NCI-H460 (cell line): ENCODE data around the gene LNX1. TPM values are rescaled to one million over a fixed set of nuclear protein-coding genes. Genes with fewer than 3 reads are reported as not detected.

Experiments used
- DNase-seq: peaks from one replicate; pipeline ENCODE4 v3.0.0-alpha.2; 2016; ENCODE audit warnings: low read depth; ENCODE audit errors: extremely low read depth
- total RNA-seq: library from RNA; depleted of rRNA; stranded (reverse); fragments of >200 nt; shearing (Covaris generic); gene quantifications from 2 replicates; pipeline ENCODE4 v1.2.3, GENCODE V29; 2014

LNX1 gene
- total RNA-seq, 1 experiment from 2014 or later, result not detected

DNA sequence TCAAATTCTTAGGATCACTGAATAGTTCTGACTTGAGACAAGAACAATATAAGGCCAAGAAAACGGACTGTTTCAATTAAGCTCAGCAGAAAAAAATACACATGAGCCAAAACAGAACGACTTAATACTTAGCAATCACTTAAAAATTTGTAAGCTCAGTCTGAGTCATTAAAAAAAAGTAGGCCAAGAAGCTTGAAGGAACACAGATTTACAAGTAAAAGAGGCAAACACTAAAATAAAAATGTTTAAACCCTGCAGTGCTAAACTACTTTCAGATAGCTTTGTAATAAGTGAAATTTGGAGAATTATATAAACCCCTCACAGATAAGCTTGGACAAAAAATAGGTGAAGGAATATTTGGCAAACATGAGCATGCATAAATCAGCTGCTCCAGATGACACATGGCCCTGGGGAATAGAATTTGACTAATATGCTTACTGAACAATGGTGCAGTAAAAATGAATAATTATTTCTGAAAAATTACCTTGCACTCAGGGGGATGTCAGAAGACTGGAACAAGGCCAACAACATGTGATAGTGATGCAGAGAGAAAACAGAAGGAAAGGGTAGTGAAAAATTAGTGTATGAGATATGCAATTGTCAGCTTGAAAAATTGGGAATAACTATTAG, 49.6 kb downstream of the LNX1 start:
- DNase-seq, result no peak

DNA sequence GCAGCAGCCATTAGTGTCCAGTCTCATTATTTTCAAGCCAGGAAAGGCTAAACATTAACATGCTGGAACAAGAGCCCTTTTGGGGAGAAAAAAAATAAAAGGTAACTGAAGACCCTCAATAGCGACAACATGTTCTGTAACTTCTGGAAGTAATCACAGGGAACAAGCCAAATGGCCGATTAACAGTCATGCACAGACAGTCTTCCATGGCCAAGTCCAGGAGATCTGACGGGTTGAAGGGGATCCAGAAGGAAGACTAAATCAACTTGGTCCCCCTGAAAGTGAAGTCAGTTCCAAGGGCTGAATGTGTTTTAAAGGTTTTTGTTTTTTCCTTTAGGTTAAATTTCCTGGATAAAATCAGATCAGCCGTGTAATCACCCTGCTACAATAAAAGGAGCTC, 52.5 kb downstream of the LNX1 start:
- DNase-seq, result no peak

DNA sequence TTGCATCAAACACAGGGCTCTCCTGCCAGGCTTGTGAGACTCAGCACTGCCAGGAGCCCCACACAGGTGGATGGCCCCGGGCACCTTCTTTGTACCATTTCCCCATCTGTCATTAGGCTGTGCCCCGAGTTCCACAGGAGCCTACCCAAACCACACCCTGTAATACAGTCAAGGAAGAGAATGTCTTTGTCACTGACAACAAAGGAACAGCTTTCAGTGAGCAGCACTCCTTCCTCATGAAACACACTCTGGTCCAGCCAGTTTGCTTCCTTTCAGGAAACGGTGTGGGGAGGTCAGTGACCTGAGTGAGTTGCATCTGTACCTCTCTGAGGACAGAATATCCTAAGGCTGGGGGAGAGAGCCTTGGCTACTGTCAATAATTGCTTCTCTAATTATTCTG, 53.7 kb downstream of the LNX1 start:
- DNase-seq, result no peak

DNA sequence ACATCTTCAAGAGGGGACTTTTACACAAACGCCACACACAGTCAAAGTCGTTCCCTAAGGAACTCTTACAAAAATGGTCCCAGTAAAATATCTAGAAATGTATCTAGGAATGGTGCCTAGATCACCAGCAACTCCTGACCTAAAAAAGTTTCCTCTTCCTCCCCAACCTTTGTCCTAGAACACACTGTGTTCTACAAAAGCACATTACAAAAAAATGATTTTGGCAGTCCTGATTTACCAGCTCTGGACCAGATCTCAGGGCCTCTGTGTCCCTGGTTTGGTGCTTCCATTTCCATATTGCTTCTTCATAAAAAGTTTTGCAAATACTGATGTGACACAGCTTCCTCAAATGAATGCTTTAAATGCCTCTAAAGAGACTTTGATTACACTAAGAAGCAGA, 55.0 kb downstream of the LNX1 start:
- DNase-seq, result no peak

DNA sequence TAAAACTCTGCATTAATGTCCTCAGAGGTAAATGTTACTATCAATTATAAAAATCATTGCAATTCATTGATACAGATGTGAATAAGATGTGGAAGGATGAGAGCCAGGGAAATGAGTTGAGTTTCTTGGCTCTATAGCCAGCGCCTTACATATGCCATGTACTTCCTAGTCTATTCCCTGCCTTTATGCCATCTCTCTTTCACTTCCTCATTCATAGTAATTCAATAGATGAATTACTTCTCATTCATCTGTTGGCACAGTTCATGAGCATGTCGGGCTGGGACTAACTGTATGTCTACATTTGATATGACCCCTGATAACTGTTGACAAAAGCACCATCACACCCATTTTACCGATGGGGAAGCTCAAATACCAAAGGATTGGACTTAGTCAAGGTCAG, 55.7 kb downstream of the LNX1 start:
- DNase-seq, result no peak

DNA sequence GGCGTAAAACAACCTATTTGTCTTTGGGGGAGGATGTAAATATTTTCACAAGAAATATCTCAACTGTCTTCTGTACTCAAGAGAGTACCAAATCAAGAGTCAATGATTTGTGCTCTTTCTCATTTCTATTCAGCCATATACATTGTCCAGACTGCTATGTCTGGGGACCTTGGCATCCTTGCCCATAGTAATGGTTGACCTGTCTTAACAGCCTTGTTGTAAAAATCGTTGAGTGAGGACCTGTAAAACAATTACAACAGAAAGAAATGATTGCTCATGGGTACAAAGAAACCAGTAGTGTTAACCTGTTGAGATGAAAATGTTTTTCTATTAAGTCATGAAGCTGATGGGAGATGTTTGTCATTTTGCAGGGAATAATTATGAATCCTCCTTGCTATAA, 56.6 kb downstream of the LNX1 start:
- no peak for DNase-seq

DNA sequence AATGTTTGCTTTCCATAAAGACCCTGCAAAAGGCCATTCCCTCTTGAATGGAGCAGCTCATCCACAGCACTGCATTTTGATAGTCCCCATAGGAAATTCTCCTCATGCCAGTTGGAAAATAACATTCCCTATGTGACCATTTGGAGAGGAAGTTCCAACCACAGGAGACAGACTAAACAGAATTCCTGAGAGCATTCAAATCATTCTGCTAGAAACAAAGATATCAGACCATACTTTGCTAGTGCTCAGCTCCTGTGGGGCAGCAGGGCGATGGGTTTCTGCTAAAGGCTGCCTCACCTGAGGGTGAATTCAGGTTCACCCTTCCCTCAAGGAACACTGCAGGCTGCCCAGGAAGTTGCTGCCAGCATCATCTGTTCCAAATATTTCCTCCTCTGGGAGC, 58.8 kb downstream of the LNX1 start:
- DNase-seq, result no peak

DNA sequence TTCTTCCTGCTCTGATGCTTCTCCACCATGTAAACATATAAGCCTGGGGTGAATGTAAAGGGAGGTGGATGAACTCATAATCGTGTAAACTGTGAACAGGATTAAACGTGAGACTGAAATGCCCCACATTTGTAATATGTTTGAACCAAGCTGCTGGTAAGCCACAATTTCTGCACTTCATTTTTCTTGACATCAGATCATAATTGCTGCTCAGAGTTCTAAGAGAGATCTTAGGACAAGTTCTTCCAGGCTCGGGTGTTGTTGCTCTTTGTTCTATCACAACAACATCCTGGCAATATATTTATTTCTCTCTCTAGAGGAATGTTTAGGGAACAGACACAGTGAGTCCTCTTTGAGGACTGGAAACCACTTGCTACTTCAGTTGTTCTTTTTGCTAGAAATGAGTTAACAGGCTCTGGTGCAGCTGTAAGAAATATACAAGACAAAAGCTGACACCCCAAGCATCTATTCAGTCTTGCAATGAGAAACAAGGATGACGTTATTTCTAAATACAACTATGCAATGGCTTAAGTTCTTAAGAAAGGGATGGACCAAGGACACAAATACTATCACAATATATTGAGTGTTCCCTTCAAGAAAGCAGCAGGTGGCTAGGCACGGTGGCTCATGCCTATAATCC, 59.6 kb downstream of the LNX1 start:
- no peak for DNase-seq

DNA sequence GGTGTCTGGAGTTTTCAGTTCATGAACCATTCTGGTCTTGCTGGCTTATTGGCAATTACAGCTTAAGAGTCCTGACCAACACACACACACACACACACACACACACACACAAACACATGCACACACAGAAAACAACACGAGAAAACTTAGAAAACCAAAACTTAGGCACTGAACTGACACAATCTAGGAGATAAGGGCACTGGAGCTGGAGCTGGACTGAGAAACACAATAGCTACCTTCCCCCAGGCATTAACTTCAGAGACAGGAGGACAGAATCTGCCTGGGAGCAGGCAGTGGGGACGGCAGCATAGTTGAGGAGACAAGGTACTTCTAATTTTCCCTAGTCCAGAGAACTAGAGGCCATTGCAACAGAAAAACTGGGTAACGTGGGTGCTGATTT, 62.3 kb downstream of the LNX1 start:
- no peak for DNase-seq

DNA sequence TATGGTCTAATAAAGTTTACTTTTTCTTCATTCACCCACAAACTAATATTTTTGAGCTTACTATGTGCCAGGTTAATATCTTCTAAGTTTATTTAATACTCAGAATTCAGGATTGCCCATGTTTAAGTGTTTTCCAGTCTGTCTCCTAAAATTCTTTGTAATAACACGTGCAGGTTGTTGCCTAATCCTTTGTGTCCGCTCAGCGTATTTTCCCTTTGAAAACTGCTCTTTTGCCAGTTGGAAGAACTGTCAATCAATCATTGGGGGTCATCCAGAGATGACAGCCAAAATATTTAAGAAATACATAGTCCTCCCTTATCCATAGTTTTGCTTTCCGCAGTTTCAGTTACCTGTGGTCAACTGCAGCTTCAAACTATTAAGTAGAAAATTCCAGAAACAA, 63.4 kb downstream of the LNX1 start:
- DNase-seq, result no peak

DNA sequence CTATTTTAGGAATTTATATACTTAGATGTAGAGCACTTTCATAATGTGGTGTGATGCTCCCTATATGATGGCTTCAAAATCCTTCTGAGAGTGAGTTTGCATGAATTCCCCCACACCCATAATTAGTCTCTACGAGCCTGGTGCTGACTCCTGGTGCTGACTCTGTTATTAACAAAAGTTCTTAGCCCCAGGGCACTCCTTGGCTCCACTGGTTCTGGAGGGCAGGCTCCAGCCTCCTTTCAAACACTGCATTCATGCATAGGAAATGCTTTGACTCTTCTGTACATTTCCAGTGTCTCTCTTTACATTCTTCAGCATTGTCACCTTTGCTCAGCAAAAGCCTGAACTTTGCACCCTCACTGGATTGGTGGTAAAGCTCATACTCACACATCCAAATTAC, 64.0 kb downstream of the LNX1 start:
- DNase-seq, result no peak

DNA sequence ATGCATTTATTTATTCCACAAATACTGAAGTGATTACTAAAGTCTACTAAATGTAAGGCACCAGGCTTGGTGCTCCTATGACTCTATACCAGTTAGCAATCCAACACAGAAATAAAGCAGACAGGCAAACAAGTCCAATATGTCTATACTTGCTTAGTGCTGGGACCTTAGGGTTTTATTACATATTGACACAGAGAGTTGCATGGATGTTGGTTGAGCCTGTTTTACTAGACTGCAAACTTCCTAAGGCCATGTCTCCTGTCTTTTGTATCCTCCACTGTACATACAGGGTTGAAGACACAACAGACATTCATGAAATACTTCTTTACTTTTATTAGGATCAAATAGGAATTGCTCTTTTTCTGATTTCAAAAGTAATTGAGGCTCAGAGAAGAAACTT, 69.0 kb downstream of the LNX1 start:
- no peak for DNase-seq

DNA sequence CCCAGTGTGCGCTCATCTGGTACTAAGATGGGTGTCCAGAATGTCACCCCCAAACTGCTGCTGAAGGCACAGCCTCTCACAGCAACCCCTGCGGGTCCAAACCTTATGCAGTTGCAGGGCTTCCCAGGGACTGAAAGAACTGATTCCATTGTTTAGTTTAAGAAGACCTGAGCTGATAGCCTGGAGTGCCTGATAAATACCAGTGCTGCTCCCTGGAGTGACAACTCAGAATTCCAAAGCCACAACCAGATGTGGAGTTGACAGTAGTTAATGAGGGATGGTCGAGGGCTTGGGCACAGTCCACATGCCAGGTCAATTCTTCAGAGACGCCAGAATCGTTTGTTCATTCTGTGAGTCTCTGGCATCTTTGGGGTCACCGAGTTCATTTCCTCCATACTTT, 71.2 kb downstream of the LNX1 start:
- DNase-seq, result no peak

DNA sequence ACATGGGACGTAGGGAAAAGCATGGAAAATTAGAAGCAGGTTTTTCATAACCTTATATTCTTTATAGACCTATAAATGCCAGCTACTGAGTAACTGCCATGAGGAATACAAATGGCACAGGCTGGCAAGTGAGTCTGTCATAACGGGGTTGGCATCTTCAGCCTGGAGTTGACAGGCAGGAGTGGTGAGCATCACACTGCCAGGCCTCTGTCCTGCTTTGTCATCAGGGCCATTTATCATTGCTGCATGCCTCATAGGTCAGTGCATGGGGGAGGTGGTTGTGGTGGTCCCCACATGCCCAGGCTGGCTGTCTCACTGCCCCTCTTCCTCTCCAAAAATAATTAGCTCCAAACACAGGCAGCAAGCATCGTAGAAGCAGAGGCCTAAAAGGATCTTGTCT, 72.5 kb downstream of the LNX1 start:
- DNase-seq, result no peak

DNA sequence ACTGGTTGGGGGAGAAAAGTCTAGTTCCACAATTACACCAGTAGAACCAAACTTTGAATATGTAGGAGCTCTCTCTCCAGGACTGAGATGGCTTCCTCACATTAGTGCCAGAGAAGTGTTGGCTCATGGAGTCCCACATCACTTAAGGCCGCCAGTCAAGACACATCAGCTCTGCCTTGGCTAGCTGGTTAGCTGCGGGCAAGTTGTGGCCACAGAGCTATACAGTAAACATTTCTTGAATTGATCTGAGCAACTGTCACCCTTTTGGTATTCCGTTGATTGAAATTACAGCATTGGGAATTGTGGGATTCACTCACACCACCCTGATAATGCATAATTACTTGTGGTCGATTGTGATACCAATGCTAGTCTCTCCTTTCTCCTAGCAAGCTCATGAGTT, 76.2 kb downstream of the LNX1 start:
- no peak for DNase-seq

DNA sequence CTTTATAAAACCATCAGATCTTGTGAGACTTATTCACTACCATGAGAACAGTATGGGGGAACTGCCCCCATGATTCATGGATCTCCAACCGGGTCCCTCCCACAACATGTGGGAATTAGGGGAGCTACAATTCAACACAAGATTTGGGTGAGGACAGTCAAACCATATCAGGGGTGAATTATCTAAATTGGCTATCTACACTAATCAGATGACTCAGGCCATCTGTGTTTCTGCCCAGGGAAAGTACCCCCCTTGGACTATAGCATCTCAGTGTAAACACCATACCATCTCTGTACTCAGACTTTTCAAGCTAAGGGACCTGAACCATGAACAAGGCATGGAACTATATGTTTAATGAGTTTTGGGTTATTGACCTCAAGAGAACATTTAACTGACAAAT, 76.8 kb downstream of the LNX1 start:
- no peak for DNase-seq

DNA sequence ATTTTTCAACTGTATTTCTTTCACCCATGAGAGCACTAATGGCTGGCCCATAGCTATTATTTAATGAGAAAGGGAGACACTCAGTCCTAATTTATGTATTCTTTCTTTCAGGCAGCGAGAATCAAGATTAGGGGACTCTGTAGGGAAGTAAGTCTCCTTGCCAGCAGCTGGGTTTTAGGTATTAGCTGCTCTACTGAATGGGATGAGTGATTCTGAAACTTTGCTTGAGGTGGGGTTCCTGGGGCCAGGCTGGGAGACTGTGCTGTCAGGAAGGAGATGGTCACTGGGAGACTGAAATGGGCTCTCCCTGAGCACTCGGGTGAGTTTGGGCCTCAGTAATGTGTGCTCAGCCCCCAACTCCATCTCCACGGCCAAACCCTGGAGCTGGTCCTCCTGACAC, 78.7 kb downstream of the LNX1 start:
- DNase-seq, result no peak

DNA sequence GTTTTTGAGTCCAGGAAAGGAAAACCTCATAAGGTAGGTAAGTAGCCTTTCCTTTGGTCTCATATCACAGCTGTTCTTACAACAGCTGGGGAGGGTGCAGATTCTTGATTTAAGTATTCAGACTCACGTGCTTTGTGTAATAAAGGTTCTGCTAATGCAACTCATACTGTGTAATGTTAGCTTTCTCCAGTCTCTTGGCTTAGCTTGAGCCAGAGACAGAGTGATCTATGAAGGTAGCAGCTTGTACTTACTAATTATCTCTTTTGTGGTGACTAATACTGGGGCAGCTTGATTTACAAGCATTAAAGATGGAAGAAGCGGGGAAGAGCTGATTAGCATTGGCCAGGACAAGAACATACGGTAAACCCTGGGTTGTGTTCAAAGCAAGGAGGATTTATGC, 80.3 kb downstream of the LNX1 start:
- DNase-seq, result no peak

DNA sequence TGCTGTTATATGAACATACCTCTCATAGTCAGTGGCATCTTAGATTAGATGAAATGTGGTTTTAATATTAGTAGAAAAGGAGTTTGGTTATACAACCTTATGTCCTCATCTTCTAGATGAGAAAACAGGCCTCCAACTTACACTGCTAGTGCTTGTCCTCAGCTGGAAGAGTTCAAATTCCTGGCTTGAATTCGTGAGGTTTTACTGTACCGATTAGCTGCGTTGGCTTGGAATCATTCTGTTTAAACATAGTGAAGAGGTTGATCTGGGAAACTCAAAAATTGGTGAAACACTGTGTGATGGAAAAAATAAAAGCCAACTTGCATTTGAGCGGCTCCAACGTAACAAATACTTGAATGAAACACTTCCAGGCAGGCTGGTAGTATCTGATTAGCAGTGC, 81.0 kb downstream of the LNX1 start:
- no peak for DNase-seq

DNA sequence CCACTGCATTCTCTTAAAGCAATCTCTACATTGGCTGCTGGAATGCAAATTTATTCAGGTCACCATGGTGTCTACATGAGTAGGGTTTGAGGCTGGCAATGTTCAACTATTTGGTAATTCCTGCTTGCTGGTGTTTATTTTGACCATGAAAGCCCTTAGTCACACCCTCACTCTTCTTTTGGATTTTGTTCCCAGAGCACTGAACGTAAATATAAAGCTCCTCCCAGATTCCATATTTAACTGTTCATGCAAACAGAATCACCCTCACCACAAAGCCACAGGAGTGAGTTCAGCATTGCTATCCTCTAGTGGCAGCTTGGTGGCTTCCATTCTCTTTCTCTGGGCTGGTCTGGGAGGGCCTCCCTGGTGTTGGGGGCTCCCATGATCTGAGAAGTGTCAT, 82.8 kb downstream of the LNX1 start:
- no peak for DNase-seq

DNA sequence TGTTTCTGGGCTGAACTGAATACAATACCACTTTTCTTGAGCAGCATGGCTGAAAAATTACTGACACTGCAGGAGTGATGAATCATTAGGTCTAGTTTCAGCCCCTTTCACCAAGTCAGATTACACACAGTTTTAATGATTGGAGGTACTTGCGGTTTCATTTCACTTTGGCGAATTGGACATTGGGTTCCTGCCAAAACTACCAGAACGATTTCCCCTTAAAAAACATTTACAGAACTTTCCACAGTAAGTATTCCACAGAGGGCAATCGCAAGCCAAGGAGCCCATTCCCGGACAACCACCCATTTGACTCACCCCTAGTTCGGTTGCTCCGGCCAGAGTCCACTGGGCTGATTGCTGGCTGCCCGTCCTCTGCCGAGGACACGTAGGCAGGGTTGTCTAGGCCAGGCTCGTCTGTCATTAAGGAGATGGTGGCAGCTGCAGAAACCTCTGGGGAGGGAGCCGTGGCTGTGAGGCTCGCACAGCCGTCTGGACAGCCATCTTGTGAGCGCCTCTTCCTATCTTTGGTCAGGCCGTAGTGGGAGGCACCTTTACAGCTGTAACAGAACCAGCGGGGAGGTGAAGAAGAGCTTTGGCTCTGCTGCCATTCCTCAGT, 83.5 kb downstream of the LNX1 start:
- no peak for DNase-seq

DNA sequence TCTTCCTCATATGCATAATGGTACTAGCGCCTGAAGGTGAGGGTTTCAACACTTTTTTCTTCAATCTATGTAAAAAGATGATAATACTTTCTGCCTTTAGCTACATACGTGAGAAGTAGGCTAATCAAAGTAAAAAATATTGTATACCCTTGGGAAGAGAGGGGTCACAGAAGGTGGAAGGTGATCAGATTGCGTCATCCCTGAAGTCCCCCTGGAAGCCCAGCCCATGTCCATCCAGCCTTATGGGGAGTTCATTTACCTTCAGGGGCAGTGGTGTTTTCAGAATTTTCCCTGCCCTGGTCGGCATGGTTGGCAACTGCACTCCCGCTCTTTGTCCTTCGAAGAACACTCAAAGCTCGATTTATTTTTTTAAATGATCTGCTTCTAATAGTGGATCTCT, 84.2 kb downstream of the LNX1 start:
- DNase-seq, result no peak

DNA sequence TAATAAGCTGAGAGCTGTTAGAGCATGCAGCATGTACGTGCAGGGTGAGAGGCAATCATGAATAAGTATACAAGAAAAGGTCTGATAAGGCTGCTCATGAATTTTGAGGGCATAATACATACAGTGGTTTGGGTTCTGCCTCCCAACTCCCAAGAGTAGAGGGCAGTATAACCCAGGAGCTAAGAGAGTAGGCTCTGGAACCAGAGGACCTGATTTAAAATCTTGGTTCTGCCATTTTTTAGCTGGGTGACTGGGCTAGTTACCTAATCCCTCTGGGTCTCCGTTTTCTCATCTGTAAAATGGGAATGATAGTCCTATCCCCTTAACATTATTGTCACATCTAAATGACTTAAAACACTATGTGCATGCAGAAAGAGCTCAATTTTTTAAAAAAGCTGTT, 85.3 kb downstream of the LNX1 start:
- DNase-seq, result no peak
